GM21423 (cell line): Measurements from ENCODE around the gene BPHL.
"Not testable (repeated sequence)": the region's sequence is repeated elsewhere in the genome, so short reads cannot be mapped to it uniquely, and the experiment has no call there.

Experiments used
- ATAC-seq: cut with Tn5 transposase; IDR thresholded peaks from one replicate; pipeline ENCODE4 v1.9.1; 2021; ENCODE audit warnings: mild to moderate bottlenecking, moderate library complexity; ENCODE audit not compliant: unreplicated experiment

BPHL gene

GRCh38 chr6:3176562-3177355, 58.2 kb downstream of the BPHL start:
- ATAC-seq: no peak

DNA sequence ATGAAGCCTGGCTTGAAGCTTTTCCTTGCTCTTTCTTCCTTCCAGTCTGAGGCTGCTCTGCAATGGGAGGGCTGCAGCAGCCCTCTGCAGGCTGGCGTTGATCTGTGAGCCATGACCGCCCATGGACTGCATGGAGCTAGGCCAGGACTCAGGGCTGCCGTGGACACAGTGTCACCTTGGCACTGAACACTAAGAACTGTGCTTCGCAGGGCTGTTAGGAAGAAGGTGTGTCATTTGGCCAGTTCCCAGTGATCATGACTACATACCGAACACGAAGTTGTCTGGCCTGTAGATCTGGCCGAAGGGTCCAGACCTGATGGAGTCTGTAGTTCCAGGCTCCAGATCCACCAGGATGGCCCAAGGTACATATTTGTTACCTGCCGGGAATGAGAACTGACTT, 60.2 kb downstream of the BPHL start:
- ATAC-seq: not testable (repeated sequence)

GRCh38 chr6:3179945-3180344, 61.4 kb downstream of the BPHL start:
- not testable (repeated sequence) for ATAC-seq

DNA sequence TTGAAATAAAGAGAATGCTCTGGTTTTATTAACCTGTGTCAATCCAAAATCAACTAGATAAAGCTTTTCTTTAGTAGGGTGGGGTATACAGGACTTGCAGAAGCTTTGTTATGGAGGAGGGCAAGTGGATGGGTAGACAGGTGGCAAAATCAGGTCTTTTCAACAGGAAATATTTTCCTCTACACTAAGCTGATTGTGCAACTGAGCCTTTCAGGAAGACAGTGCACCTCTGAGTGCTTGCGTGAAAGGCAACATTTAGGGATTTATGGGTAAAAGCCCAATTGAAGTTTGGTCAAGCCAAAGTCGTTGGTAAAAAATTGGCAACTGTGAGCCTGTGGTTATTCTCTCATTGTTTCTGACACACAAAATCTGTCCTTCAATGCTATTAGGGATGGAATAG, 62.6 kb downstream of the BPHL start:
- no peak for ATAC-seq

DNA sequence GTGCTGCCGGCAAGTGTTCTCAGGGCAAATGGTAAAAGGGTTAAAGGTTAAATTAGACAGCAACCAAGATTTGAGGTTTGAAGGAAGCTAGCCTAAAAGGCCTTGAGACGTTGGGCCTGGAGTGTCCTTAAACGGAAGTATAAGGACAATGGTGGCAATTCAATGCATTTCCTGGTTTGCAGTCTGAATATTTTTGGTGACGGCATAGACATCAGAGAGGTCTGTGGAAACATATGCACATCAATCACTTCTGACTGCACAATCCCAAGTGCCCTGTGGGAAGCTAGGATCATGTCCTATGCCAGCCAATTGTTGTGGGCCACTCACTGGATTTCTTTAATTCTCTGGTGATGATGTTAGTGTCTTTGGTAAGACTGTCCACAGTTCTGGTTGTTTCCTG, 64.6 kb downstream of the BPHL start:
- ATAC-seq: no peak

DNA sequence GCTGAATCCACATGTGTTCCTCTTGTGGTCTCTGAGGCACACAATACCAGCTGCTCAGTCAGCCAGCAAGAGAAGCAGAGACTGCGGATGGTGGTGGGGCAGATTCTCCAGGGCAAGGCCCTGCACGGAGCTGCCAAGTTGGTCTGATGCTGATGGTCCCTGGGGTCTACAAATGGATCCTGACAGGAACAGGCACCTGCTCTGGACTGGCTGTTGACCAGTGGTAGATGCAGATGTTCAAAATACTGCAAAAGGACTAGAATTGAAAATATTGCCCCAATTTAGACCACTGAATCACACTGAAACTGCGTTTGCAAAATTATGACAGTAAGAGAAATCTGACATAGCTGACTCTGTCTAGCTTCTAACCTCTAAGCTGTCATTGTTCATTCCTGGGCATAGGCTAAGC, 68.5 kb downstream of the BPHL start:
- no peak for ATAC-seq

GRCh38 chr6:3188262-3188661, 69.8 kb downstream of the BPHL start:
- ATAC-seq: no peak

DNA sequence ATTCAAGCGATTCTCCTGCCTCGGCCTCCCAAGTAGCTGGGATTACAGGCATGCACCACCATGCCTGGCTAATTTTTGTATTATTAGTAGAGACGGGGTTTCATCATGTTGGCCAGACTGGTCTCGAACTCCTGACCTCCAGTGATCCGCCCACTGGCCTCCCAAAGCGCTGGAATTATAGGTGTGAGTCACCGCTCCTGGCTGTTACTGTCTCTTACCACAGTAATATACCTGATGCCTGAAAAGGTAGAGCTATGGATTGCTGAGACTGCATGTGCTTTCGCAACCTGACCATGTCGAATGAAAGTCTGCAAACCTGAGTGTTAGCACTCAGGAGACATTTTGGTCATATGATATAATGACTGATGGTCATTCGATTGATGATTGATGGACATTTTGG, 70.7 kb downstream of the BPHL start:
- ATAC-seq: not testable (repeated sequence)

- ATAC-seq: no peak
These were observed 71.5 kb downstream of the BPHL start for GRCh38 chr6:3190056-3190455.

GRCh38 chr6:3190779-3191178, 72.3 kb downstream of the BPHL start:
- ATAC-seq: no peak

- ATAC-seq: no peak
These were observed 74.8 kb downstream of the BPHL start for GRCh38 chr6:3193102-3193849.

- ATAC-seq: no peak
These were observed 76.3 kb downstream of the BPHL start for GRCh38 chr6:3194535-3195419.

- no peak for ATAC-seq
These were observed 76.8 kb downstream of the BPHL start for GRCh38 chr6:3195420-3195694.

GRCh38 chr6:3195695-3196497, 77.4 kb downstream of the BPHL start:
- ATAC-seq: no peak

GRCh38 chr6:3196770-3197169, 78.3 kb downstream of the BPHL start:
- no peak for ATAC-seq

DNA sequence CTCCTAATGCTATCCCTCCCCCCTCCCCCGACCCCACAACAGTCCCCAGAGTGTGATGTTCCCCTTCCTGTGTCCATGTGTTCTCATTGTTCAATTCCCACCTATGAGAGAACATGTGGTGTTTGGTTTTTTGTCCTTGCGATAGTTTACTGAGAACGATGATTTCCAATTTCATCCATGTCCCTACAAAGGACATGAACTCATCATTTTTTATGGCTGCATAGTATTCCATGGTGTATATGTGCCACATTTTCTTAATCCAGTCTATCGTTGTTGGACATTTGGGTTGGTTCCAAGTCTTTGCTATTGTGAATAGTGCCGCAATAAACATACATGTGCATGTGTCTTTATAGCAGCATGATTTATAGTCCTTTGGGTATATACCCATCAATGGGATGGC, 79.2 kb downstream of the BPHL start:
- not testable (repeated sequence) for ATAC-seq

- ATAC-seq: no peak
These were observed 80.9 kb downstream of the BPHL start for GRCh38 chr6:3199382-3199781.

DNA sequence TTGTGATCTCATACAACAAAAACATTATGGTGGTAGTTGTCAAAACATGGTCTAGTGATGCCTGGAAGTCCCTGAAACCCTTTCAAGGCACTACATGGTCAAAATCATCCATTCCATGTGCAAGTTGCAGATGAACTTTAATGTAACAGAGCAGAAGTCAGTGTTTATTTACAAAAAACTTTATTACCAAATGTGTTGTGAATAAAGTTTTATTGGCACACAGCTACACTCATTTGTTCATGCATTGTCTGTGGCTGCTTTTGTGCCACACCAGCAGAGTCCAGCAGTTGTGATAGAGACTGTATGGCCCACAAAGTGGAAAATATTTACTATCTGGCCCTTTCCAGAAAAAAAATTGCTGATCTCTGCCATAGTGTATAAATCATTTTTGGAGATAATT, 82.2 kb downstream of the BPHL start:
- no peak for ATAC-seq

GRCh38 chr6:3201388-3201787, 82.9 kb downstream of the BPHL start:
- no peak for ATAC-seq
